Coronary artery (tissue), 2 donors: ENCODE data around the gene IAPP.
"Not testable (repeated sequence)": the region's sequence is repeated elsewhere in the genome, so short reads cannot be mapped to it uniquely, and the experiment has no call there.

Experiments used
- DNase-seq: peaks from one replicate; pipeline ENCODE4 v3.0.0-alpha.2; 2017; ENCODE audit warnings: low spot score
- H3K27ac ChIP-seq, 2 donors: fragments of 200-600 bp; sonication (generic); one replicate each; pipeline ENCODE4 v1.5.1; 2016 to 2019
- H3K4me3 ChIP-seq: fragments of 200-600 bp; sonication (generic); 2 replicates; pipeline ENCODE4 v1.5.1; 2016; ENCODE audit warnings: mild to moderate bottlenecking, moderate library complexity
- TF ChIP-seq, protein P1 (sequence below): fragments of 200-600 bp; sonication (generic); IDR thresholded peaks from one replicate; pipeline ENCODE4 v1.5.1; 2019; ENCODE audit warnings: antibody characterized with exemption

IAPP gene

DNA sequence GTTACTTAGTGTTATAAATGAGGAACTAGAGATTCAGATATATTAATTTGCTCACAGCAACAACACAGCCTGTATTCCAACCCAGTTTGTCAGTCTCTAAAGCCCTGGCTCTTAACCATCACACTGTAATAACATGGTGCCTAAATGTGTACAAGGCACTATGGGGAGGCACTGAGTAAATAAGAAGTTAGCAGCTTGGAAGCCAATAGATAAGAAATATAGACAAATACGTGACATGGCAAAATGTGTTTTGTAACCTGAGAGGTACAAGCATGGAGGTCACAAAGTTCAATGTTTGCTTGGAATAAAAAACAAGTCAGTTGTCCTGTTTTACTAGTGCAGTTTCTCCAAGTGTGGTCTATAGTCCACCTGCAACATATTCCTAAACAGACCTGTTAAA lies 21.7 kb upstream of the IAPP start:
- no peak overlapping the region for H3K27ac ChIP-seq

DNA sequence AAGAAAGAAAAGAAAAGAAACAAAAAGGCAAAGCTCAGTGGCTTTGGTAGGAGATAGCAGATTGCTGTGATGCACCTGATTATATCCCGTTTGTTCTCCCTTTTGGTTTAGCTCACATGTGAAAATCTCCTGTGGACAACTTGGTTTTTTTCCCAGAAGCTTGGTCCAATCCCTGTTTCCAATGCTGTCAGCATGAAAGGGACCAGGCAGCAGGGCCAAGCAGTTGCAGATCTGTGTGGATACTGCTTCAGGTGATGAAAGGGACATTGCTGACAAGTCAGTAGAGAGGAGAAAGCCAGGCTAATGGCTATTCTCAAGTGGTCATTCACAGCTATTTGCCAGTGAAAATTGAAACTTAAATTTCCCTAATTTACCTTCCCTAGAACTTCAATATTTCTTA lies 19.2 kb upstream of the IAPP start:
- DNase-seq = no peak
- TF ChIP-seq, protein P1, sequence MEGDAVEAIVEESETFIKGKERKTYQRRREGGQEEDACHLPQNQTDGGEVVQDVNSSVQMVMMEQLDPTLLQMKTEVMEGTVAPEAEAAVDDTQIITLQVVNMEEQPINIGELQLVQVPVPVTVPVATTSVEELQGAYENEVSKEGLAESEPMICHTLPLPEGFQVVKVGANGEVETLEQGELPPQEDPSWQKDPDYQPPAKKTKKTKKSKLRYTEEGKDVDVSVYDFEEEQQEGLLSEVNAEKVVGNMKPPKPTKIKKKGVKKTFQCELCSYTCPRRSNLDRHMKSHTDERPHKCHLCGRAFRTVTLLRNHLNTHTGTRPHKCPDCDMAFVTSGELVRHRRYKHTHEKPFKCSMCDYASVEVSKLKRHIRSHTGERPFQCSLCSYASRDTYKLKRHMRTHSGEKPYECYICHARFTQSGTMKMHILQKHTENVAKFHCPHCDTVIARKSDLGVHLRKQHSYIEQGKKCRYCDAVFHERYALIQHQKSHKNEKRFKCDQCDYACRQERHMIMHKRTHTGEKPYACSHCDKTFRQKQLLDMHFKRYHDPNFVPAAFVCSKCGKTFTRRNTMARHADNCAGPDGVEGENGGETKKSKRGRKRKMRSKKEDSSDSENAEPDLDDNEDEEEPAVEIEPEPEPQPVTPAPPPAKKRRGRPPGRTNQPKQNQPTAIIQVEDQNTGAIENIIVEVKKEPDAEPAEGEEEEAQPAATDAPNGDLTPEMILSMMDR = no peak
- no peak overlapping the region for H3K27ac ChIP-seq
- H3K4me3 ChIP-seq = no peak overlapping the region

More for the DNA sequence above, 21.7 kb upstream of the IAPP start:
- TF ChIP-seq, protein P1 = no peak
- no peak overlapping the region for H3K4me3 ChIP-seq
- no peak for DNase-seq

DNA sequence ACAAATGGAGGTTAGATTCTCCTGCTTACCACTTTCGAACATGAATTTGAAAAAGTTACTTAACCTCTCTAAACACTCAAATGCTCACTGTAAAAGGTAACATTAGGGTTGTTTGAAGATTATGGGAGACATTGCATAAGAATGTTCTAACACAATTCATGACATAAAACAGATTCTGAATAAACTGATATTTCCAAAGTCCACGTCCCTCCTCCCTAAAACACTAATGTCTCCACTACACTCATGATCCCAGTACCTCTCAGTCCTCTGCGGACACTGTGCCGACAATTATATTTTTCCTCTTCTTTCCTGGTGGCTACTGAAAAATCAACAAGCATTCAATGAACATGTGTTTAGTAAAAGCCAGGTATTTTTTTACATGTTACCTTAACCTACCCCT lies 18.8 kb upstream of the IAPP start:
- TF ChIP-seq, protein P1 = no peak
- Histone ChIP-seq H3K27ac (no peak overlapping the region), H3K4me3 (no peak overlapping the region)
- DNase-seq = no peak

DNA sequence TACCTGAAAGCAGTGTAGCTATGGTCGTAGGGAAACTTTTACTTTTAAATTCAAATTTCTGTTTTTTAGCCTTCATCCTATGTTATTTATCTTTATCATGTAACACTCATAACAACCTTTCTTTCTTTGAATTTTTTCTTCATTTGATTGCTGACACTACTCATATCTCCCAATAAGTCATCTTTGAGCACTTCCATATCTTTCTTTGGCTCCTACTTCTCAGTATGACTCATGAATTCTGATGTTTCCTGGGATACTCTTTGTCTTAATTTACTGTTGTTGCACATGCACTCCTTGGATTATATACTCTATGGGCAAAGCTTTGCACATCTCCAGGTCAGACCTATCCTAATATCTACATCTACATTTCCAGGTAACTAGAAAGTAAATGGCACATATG lies 18.1 kb upstream of the IAPP start:
- TF ChIP-seq, protein P1 = no peak
- Histone ChIP-seq H3K4me3 (no peak overlapping the region), H3K27ac (no peak overlapping the region)
- DNase-seq = no peak

DNA sequence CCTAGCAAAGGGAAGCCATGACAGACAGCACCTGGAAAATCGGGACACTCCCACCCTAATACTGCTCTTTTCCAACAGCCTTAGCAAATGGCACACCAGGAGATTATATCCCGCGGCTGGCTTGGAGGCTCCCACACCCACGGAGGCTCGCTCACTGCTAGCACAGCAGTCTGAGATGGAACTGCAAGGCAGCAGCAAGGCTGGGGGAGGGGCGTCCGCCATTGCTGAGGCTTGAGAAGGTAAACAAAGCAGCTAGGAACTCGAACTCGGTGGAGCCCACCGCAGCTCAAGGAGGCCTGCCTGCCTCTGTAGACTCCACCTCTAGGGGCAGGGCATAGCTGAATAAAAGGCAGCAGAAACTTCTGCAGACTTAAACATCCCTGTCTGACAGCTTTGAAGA lies 12.1 kb upstream of the IAPP start:
- H3K4me3 ChIP-seq, DNase-seq: not testable (repeated sequence)

DNA sequence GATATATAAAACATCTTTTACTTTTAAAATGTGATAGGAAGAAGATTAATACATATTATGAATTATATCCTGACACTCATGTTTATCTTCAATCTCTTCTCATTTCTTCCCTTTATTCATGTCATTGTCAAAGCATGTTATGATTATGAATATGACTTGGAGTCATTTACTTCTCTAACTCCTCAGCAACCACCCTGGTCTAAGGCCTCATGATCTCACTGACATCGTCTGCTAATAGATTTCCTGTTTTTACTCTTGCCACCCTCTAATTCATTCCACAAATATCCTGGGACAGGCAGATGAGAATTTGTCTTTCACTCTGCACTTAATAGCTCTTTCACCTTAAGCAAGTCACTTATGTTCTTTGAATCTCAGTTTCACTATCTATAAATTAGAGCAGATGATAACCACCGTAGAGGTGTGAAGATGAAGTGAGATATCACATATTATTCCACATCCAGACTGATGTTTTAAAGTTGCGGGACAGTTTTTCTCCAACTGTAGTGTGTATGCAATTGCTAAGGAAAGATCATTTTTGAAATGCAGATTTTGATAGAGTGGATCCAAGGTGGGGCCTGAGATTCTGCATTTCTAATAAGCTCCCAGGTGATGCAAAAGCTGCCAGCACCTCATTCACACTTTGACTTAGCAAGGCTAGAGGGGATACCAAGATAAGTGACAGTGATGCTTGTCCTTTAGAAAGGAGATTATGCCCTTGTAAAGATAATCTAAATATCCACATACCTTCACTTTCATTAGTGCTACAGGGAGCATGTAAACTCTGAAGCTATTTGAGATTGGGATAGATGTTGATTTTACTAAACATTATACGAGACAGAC lies 3.3 kb upstream of the IAPP start:
- no peak overlapping the region for H3K27ac ChIP-seq
- no peak overlapping the region for H3K4me3 ChIP-seq
- DNase-seq = no peak
- TF ChIP-seq, protein P1 = no peak

More for the DNA sequence above, 12.1 kb upstream of the IAPP start:
- not testable (repeated sequence) for H3K27ac ChIP-seq

DNA sequence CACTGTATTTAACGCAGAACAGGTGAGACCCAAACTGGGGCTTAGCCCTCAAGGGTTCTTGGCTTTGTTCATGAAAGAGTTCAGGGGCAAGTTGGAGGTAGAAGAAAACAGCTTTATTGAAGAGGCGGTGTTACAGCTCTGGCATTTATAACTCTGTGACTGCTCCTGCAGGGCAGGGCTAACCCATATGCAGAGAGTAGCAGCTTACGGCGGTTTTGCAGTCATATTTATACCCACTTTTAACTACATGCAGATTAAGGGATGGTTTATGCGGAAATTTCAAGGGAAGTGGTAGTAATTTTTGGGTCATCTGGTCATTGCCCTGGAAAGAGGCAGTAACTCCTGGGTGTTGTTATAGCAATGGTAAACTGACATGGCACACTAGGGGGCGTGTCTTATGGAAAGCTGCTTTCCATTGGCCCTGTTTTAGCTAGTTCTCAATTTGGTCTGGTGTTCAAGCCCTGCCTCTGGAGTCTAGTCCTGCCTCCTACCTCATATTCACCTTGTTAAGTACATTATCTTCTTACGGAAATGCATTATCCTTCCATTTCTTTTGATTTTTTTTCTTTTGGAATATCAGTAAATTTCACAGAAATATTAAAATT lies 1.8 kb upstream of the IAPP start:
- TF ChIP-seq, protein P1 = no peak
- Histone ChIP-seq H3K4me3 (no peak overlapping the region), H3K27ac (no peak overlapping the region)
- DNase-seq = no peak
